Measurements from ENCODE around the gene KLHL25. TPM values are rescaled to one million over a fixed set of nuclear protein-coding genes. Genes with fewer than 3 reads are reported as not detected.

Gene KLHL25
- total RNA-seq, 1 donor from 2014 or later = 45.1 TPM

GRCh38 chr15:85789496-85789875 is 5.2 kb downstream of the KLHL25 start:
- TF ChIP-seq CTCF (IDR thresholded peaks at IDR 0.05; ENCODE audit: partially characterized antibody, unreplicated experiment) = no peak
- Mint-ChIP-seq H3K36me3 (ENCODE audit: unreplicated experiment) (no peaks in the 10 kb centered on the region), H3K27ac (ENCODE audit: unreplicated experiment) (peak overlapping the region; percentile 66), H3K4me1 (ENCODE audit: low read depth, unreplicated experiment) (peaks cover 53% of the 10 kb centered on the region), H3K4me3 (ENCODE audit: unreplicated experiment) (peak overlapping the region; percentile 6), H3K27me3 (ENCODE audit: unreplicated experiment) (peaks cover 5% of the 10 kb centered on the region), H3K9me3 (ENCODE audit: unreplicated experiment) (peaks cover 6% of the 10 kb centered on the region)
- DNase-seq = no peak

- DNase-seq = no peak
- Mint-ChIP-seq H3K4me1 (ENCODE audit: low read depth, unreplicated experiment) (peaks cover 53% of the 10 kb centered on the region), H3K4me3 (ENCODE audit: unreplicated experiment) (no peak overlapping the region), H3K27me3 (ENCODE audit: unreplicated experiment) (peaks cover 5% of the 10 kb centered on the region), H3K27ac (ENCODE audit: unreplicated experiment) (peak overlapping the region; percentile 66), H3K36me3 (ENCODE audit: unreplicated experiment) (no peaks in the 10 kb centered on the region), H3K9me3 (ENCODE audit: unreplicated experiment) (peaks cover 6% of the 10 kb centered on the region)
- no peak for TF ChIP-seq CTCF (IDR thresholded peaks at IDR 0.05; ENCODE audit: partially characterized antibody, unreplicated experiment)
Observed at GRCh38 chr15:85788771-85789495, 5.8 kb downstream of the KLHL25 start.

- H3K4me1 Mint-ChIP-seq (ENCODE audit: low read depth, unreplicated experiment) = peaks cover 53% of the 10 kb centered on the region
- DNase-seq = no peak
- peaks cover 5% of the 10 kb centered on the region for H3K27me3 Mint-ChIP-seq (ENCODE audit: unreplicated experiment)
- H3K27ac Mint-ChIP-seq (ENCODE audit: unreplicated experiment) = peak overlapping the region; percentile 38
- H3K9me3 Mint-ChIP-seq (ENCODE audit: unreplicated experiment) = peaks cover 2% of the 10 kb centered on the region
- no peak for TF ChIP-seq CTCF (IDR thresholded peaks at IDR 0.05; ENCODE audit: partially characterized antibody, unreplicated experiment)
- H3K4me3 Mint-ChIP-seq (ENCODE audit: unreplicated experiment) = no peak overlapping the region
- no peaks in the 10 kb centered on the region for H3K36me3 Mint-ChIP-seq (ENCODE audit: unreplicated experiment)
Observed at GRCh38 chr15:85786781-85787114, 8.0 kb downstream of the KLHL25 start.

GRCh38 chr15:85785887-85786780 is 8.6 kb downstream of the KLHL25 start:
- H3K4me3 Mint-ChIP-seq (ENCODE audit: unreplicated experiment) = no peak overlapping the region
- peaks cover 2% of the 10 kb centered on the region for H3K9me3 Mint-ChIP-seq (ENCODE audit: unreplicated experiment)
- H3K27ac Mint-ChIP-seq (ENCODE audit: unreplicated experiment) = peak overlapping the region; percentile 38
- no peaks in the 10 kb centered on the region for H3K36me3 Mint-ChIP-seq (ENCODE audit: unreplicated experiment)
- TF ChIP-seq CTCF (IDR thresholded peaks at IDR 0.05; ENCODE audit: partially characterized antibody, unreplicated experiment) = no peak
- H3K4me1 Mint-ChIP-seq (ENCODE audit: low read depth, unreplicated experiment) = peaks cover 52% of the 10 kb centered on the region
- peaks cover 6% of the 10 kb centered on the region for H3K27me3 Mint-ChIP-seq (ENCODE audit: unreplicated experiment)
- no peak for DNase-seq

GRCh38 chr15:85782064-85782463 is 12.7 kb downstream of the KLHL25 start:
- DNase-seq = no peak
- Mint-ChIP-seq H3K4me3 (ENCODE audit: unreplicated experiment) (peak overlapping the region; percentile 38), H3K36me3 (ENCODE audit: unreplicated experiment) (no peaks in the 10 kb centered on the region), H3K27me3 (ENCODE audit: unreplicated experiment) (peaks cover 15% of the 10 kb centered on the region), H3K4me1 (ENCODE audit: low read depth, unreplicated experiment) (peaks cover 60% of the 10 kb centered on the region), H3K9me3 (ENCODE audit: unreplicated experiment) (peaks cover 8% of the 10 kb centered on the region), H3K27ac (ENCODE audit: unreplicated experiment) (peak overlapping the region; percentile 92)
- no peak for TF ChIP-seq CTCF (IDR thresholded peaks at IDR 0.05; ENCODE audit: partially characterized antibody, unreplicated experiment)
